B cell (primary cell): ENCODE data around the gene GDF2. TPM values are rescaled to one million over a fixed set of nuclear protein-coding genes. Genes with fewer than 3 reads are reported as not detected.

Experiments
- ATAC-seq: fragments of 200-7000 bp; cut with Tn5 transposase; one replicate; pipeline ENCODE4 v1.10.0; 2021; ENCODE audit warnings: low read depth, mild to moderate bottlenecking, moderate number of reproducible peaks, moderate library complexity
- CTCF ChIA-PET: fragments of 350-600 bp; sonication (Branson Sonifier 250); formaldehyde crosslinking; loops from one replicate; lab custom pipeline; 2021; ENCODE audit warnings: antibody characterized with exemption, inconsistent platforms; lab: Charles Lee
- POLR2A ChIA-PET: fragments of 350-600 bp; sonication (Branson Sonifier 250); formaldehyde crosslinking; loops from one replicate; lab custom pipeline; 2021; ENCODE audit warnings: antibody characterized with exemption; lab: Charles Lee
- DNase-seq: peaks from one replicate; pipeline ENCODE4 v3.0.0; 2013
- H2AFZ ChIP-seq: 2 replicates; pipeline ENCODE4 v1.6.1; 2012; ENCODE audit warnings: mild to moderate bottlenecking, low read depth, low read length; ENCODE audit not compliant: insufficient read depth, poor library complexity, severe bottlenecking
- H3K27ac ChIP-seq, 2 donors: 1 replicate in 1 of 2; 2 replicates in 1 of 2; pipeline ENCODE4 v1.5.1; 2012 to 2013; ENCODE audit warnings: low read length in 2 of 2, mild to moderate bottlenecking in 2 of 2, moderate library complexity in 1 of 2
- H3K27me3 ChIP-seq, 4 experiments: fragments of 200-600 bp in 1 of 4; sonication (generic) in 1 of 4; replicated peaks in 1 of 4; 1 replicate in 2 of 4; 2 replicates in 2 of 4; pipeline versions ENCODE4 v1.6.1 to v1.7.0; 2013 to 2016; ENCODE audit warnings: low read length in 3 of 4, mild to moderate bottlenecking in 2 of 4, mixed read lengths in 1 of 4, moderate library complexity in 1 of 4; ENCODE audit not compliant: insufficient read depth in 4 of 4, control insufficient read depth in 3 of 4; ENCODE audit errors: control extremely low read depth in 1 of 4
- H3K36me3 ChIP-seq, 2 experiments: replicated peaks in 1 of 2; 1 replicate in 1 of 2; 2 replicates in 1 of 2; pipeline versions ENCODE4 v1.6.1 to v1.7.1; 2013; ENCODE audit warnings: low read length in 1 of 2; ENCODE audit not compliant: insufficient read depth in 2 of 2, control insufficient read depth in 1 of 2; ENCODE audit errors: control extremely low read depth in 1 of 2, extremely low read depth in 1 of 2
- H3K4me1 ChIP-seq, 2 donors: fragments of 200-600 bp in 1 of 2; sonication (generic) in 1 of 2; 1 replicate in 1 of 2; 2 replicates in 1 of 2; pipeline versions ENCODE4 v1.5.1 to v1.6.1; 2013 to 2017; ENCODE audit warnings: low read length in 2 of 2; ENCODE audit not compliant: control insufficient read depth in 2 of 2, insufficient read depth in 2 of 2
- H3K4me2 ChIP-seq: replicated peaks from 2 replicates; pipeline ENCODE3; 2012; ENCODE audit warnings: mild to moderate bottlenecking, low read depth, low read length; ENCODE audit not compliant: poor library complexity, severe bottlenecking
- H3K4me3 ChIP-seq, 5 experiments: fragments of 200-600 bp in 1 of 5; sonication (generic) in 1 of 5; 1 replicate in 3 of 5; 2 replicates in 2 of 5; pipeline versions ENCODE4 v1.5.1 to v1.7.0; 2011 to 2016; ENCODE audit warnings: low read length in 4 of 5, mild to moderate bottlenecking in 4 of 5, low read depth in 2 of 5, control low read depth in 1 of 5, moderate library complexity in 1 of 5; ENCODE audit not compliant: insufficient read depth in 1 of 5; ENCODE audit errors: control extremely low read depth in 1 of 5, extremely low read depth in 1 of 5
- H3K79me2 ChIP-seq: fragments of 200-600 bp; sonication (generic); one replicate; pipeline ENCODE4 v1.6.0; 2016; ENCODE audit warnings: low read length; ENCODE audit not compliant: control insufficient read depth, insufficient read depth
- H3K9ac ChIP-seq: fragments of 200-600 bp; sonication (generic); 2 replicates; pipeline ENCODE4 v1.6.1; 2017; ENCODE audit warnings: mild to moderate bottlenecking, low read length, moderate library complexity
- H3K9me3 ChIP-seq, 3 donors: one replicate each; pipeline versions ENCODE4 v1.6.1 to v1.7.1; 2013; ENCODE audit warnings: low read length in 2 of 3; ENCODE audit not compliant: control insufficient read depth in 2 of 3, insufficient read depth in 1 of 3; ENCODE audit errors: control extremely low read depth in 1 of 3
- H4K20me1 ChIP-seq: 2 replicates; pipeline ENCODE4 v1.6.0; 2012; ENCODE audit warnings: mild to moderate bottlenecking, low read length; ENCODE audit not compliant: insufficient read depth, control insufficient read depth, poor library complexity, severe bottlenecking
- H3K27ac Mint-ChIP-seq: one replicate; pipeline ENCODE4 v1.8.0; 2021; ENCODE audit warnings: mixed read lengths
- H3K27me3 Mint-ChIP-seq: one replicate; pipeline ENCODE4 v1.8.0; 2021; ENCODE audit warnings: mixed read lengths
- H3K4me1 Mint-ChIP-seq: one replicate; pipeline ENCODE4 v1.8.0; 2021; ENCODE audit warnings: mixed read lengths
- H3K4me3 Mint-ChIP-seq: one replicate; pipeline ENCODE4 v1.8.0; 2021; ENCODE audit warnings: mixed read lengths
- H3K9me3 Mint-ChIP-seq: one replicate; pipeline ENCODE4 v1.8.0; 2022; ENCODE audit warnings: mixed read lengths; ENCODE audit not compliant: insufficient read depth
- EZH2 ChIP-seq: IDR thresholded peaks from 2 replicates; pipeline ENCODE4 v1.6.1; 2012; ENCODE audit warnings: borderline replicate concordance, low read depth, mild to moderate bottlenecking, moderate library complexity, low read length; ENCODE audit not compliant: insufficient read depth, poor library complexity, severe bottlenecking
- WGBS: methylation state at CpG from one replicate; pipeline ENCODE4 v1.1.5; 2013; ENCODE audit warnings: missing lambda C conversion rate; ENCODE audit not compliant: insufficient coverage; 5-methylcytosine and 5-hydroxymethylcytosine counted together
- intact Hi-C: fragments of 100-400 bp; cut with micrococcal nuclease; formaldehyde crosslinking; loops from one replicate; pipeline ENCODE4 v1.10.0; 2022
- polyA plus RNA-seq: library from polyadenylated mRNA; depleted of rRNA; stranded (reverse); fragments of >200 nt; gene quantifications from 2 replicates; pipeline ENCODE4 v1.2.3, GENCODE V29; 2012
- total RNA-seq, 2 donors: library from RNA; stranded (reverse); fragments of 120-200 nt in 1 of 2; gene quantifications; 1 replicate in 1 of 2; 2 replicates in 1 of 2; pipeline versions ENCODE4 v1.2.3 to v1.2.4, GENCODE V29; 2013 to 2022
- TF ChIP-seq, protein P1 (sequence below): fragments of 200-600 bp; IDR thresholded peaks from one replicate; pipeline ENCODE4 v1.8.0; 2022; ENCODE audit warnings: antibody characterized with exemption, mild to moderate bottlenecking

GDF2 gene
- total and polyA plus RNA-seq, 2 donors (not counting 1 experiment from before 2014, with no cell fraction given), result not detected

DNA sequence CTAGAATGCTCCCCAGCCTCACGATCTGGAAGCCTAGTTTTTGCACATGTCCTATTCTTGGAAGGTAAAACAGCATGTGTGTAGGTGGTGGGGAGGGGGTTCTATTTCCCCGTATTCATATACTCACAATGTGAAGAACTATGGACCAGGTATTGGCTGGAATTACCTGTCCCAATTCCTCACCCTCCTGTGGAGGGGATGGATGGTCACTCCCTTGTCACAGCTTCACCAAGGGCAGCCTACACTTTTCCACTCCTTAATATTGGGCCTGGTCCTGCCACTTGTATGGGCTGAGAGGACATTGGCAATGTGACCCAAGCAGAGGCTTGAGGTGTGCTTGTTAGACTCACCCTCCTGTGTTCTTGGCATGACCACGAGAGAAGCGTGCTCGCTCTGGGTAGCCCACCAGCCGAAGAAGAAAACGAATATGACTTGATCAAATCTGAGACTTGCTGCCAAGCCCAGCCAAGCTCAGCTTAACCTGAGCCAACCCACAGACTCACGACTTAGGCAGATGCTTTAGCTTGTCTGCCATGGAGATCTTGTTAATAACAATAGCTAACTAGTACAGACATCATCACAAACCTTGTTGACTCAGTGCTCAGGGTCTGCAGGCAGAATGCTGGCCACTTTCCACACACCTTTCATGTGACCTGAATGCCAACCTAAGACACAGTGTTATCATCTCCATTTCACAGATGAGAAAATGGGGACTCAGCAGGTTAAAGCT, 44.6 kb downstream of the GDF2 start:
- no peaks in the 10 kb centered on the region for H4K20me1 ChIP-seq
- TF ChIP-seq EZH2, result no peak
- TF ChIP-seq, protein P1, sequence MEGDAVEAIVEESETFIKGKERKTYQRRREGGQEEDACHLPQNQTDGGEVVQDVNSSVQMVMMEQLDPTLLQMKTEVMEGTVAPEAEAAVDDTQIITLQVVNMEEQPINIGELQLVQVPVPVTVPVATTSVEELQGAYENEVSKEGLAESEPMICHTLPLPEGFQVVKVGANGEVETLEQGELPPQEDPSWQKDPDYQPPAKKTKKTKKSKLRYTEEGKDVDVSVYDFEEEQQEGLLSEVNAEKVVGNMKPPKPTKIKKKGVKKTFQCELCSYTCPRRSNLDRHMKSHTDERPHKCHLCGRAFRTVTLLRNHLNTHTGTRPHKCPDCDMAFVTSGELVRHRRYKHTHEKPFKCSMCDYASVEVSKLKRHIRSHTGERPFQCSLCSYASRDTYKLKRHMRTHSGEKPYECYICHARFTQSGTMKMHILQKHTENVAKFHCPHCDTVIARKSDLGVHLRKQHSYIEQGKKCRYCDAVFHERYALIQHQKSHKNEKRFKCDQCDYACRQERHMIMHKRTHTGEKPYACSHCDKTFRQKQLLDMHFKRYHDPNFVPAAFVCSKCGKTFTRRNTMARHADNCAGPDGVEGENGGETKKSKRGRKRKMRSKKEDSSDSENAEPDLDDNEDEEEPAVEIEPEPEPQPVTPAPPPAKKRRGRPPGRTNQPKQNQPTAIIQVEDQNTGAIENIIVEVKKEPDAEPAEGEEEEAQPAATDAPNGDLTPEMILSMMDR, result no peak
- H3K9me3 ChIP-seq, result no peaks in the 10 kb centered on the region
- H3K9me3 Mint-ChIP-seq, result no peaks in the 10 kb centered on the region
- no peaks in the 10 kb centered on the region for H3K79me2 ChIP-seq
- no peaks in the 10 kb centered on the region for H3K4me1 ChIP-seq
- H3K27ac ChIP-seq, result no peak overlapping the region
- no peak overlapping the region for H3K4me3 ChIP-seq
- H3K4me2 ChIP-seq, result no peak overlapping the region
- ATAC-seq (no peak), DNase-seq (no peak)
- H3K27me3 ChIP-seq, result no peaks in the 10 kb centered on the region
- no peak overlapping the region for H3K9ac ChIP-seq
- H3K27ac Mint-ChIP-seq, result no peak overlapping the region
- WGBS, result 93% methylated on average over 6 of the region's 8 CpGs
- POLR2A ChIA-PET, result interaction anchor here (0.6 kb wide), 1 partner anchor 867 kb away, joined by 3 read pairs; no protein-coding TSS in a partner anchor
- no peaks in the 10 kb centered on the region for H3K4me1 Mint-ChIP-seq
- intact Hi-C loops, result no loop called here
- H2AFZ ChIP-seq, result no peak overlapping the region
- no peaks in the 10 kb centered on the region for H3K27me3 Mint-ChIP-seq
- no peak overlapping the region for H3K4me3 Mint-ChIP-seq
- CTCF ChIA-PET, result no interaction called here
- H3K36me3 ChIP-seq, result no peaks in the 10 kb centered on the region

DNA sequence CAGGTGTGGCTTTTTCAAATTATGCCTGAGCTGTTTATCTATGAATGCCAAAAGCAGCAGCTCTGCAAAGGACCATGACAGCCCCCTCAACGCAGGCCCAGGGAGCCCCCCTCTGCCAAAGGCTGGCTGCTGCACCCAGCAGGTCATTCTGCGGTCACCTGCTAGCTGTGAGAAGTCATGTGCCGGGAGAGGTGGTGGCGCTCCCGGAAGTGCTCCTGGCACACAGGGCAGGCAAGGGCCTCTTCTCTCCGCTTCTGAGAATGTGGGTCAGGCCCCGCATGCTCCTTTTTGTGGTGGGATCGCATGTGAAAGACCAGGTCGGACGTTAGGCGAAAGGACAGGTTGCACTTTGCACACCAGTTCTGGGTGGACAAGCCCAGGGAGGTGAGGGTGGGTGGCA, 45.4 kb downstream of the GDF2 start:
- Histone ChIP-seq H3K4me2 (no peak overlapping the region), H3K9me3 (no peaks in the 10 kb centered on the region), H3K4me1 (no peaks in the 10 kb centered on the region), H3K27ac (no peak overlapping the region), H2AFZ (no peak overlapping the region), H3K27me3 (no peaks in the 10 kb centered on the region), H3K4me3 (no peak overlapping the region), H3K79me2 (no peaks in the 10 kb centered on the region), H3K9ac (no peak overlapping the region), H3K36me3 (no peaks in the 10 kb centered on the region), H4K20me1 (no peaks in the 10 kb centered on the region)
- Mint-ChIP-seq H3K4me3 (no peak overlapping the region), H3K9me3 (no peaks in the 10 kb centered on the region), H3K4me1 (no peaks in the 10 kb centered on the region), H3K27ac (no peak overlapping the region), H3K27me3 (no peaks in the 10 kb centered on the region)
- WGBS, result 94% methylated on average over 11 of the region's 11 CpGs
- intact Hi-C loops, result no loop called here
- DNase-seq (no peak), ATAC-seq (no peak)
- ChIA-PET CTCF (no interaction called here), POLR2A (no interaction called here)
- no peak for TF ChIP-seq EZH2
- TF ChIP-seq, protein P1, result no peak
